T-helper 17 cell (primary cell): ENCODE results near the gene CYP4A22. TPM values are rescaled to one million over a fixed set of nuclear protein-coding genes. Genes with fewer than 3 reads are reported as not detected.

Experiments
- ATAC-seq: fragments of 150-1000 bp; cut with Tn5 transposase; 2 replicates; pipeline ENCODE4 v1.10.0; 2021; ENCODE audit warnings: mild to moderate bottlenecking, moderate library complexity
- DNase-seq, 3 donors: peaks; one replicate each; pipeline versions ENCODE4 v3.0.0 to v3.0.0-alpha.2; 2020 to 2021
- H3K9me3 ChIP-seq: one replicate; pipeline ENCODE4 v1.7.0; 2013; ENCODE audit warnings: low read length, mild to moderate bottlenecking; ENCODE audit not compliant: control insufficient read depth, poor library complexity, severe bottlenecking
- H3K27ac Mint-ChIP-seq: one replicate; pipeline ENCODE4 v1.8.0; 2022; ENCODE audit warnings: mild to moderate bottlenecking, moderate library complexity, mixed read lengths
- H3K27me3 Mint-ChIP-seq: one replicate; pipeline ENCODE4 v1.8.0; 2022; ENCODE audit warnings: mixed read lengths
- H3K36me3 Mint-ChIP-seq: one replicate; pipeline ENCODE4 v1.8.0; 2022; ENCODE audit warnings: low read depth, mixed read lengths
- H3K4me1 Mint-ChIP-seq: one replicate; pipeline ENCODE4 v1.8.0; 2022; ENCODE audit warnings: mild to moderate bottlenecking, mixed read lengths
- H3K4me3 Mint-ChIP-seq: one replicate; pipeline ENCODE4 v1.8.0; 2022; ENCODE audit warnings: mild to moderate bottlenecking, moderate library complexity, mixed read lengths
- total RNA-seq, 4 donors: library from RNA in 2 of 4; stranded (reverse) in 2 of 4; gene quantifications; one replicate each; pipeline ENCODE4 v1.2.3 and lab custom pipeline; 2022 to 2026

Gene CYP4A22
- total RNA-seq, 2 donors from 2014 or later, result not detected

GRCh38 chr1:47183308-47184089, 46.3 kb downstream of the CYP4A22 start:
- H3K36me3 Mint-ChIP-seq, result peaks cover 10% of the 10 kb centered on the region
- H3K27ac Mint-ChIP-seq, result no peak overlapping the region
- DNase-seq, result no peak
- no peak overlapping the region for H3K4me3 Mint-ChIP-seq
- peaks cover 12% of the 10 kb centered on the region for H3K4me1 Mint-ChIP-seq
- no peaks in the 10 kb centered on the region for H3K9me3 ChIP-seq
- H3K27me3 Mint-ChIP-seq, result peaks cover 54% of the 10 kb centered on the region
- ATAC-seq, result no peak

GRCh38 chr1:47184090-47184821, 47.0 kb downstream of the CYP4A22 start:
- H3K4me3 Mint-ChIP-seq, result no peak overlapping the region
- H3K4me1 Mint-ChIP-seq, result peaks cover 6% of the 10 kb centered on the region
- no peak overlapping the region for H3K27ac Mint-ChIP-seq
- ATAC-seq, result no peak
- DNase-seq, result no peak
- H3K9me3 ChIP-seq, result no peaks in the 10 kb centered on the region
- H3K27me3 Mint-ChIP-seq, result peaks cover 46% of the 10 kb centered on the region
- H3K36me3 Mint-ChIP-seq, result peaks cover 8% of the 10 kb centered on the region

GRCh38 chr1:47184822-47185677, 47.8 kb downstream of the CYP4A22 start:
- Mint-ChIP-seq H3K27me3 (peaks cover 38% of the 10 kb centered on the region), H3K4me3 (no peak overlapping the region), H3K36me3 (peaks cover 8% of the 10 kb centered on the region), H3K4me1 (peaks cover 3% of the 10 kb centered on the region), H3K27ac (peak overlapping the region; percentile 68)
- ATAC-seq, result no peak
- no peaks in the 10 kb centered on the region for H3K9me3 ChIP-seq
- DNase-seq, result no peak

- peaks cover 27% of the 10 kb centered on the region for H3K27me3 Mint-ChIP-seq
- no peak overlapping the region for H3K4me3 Mint-ChIP-seq
- DNase-seq (no peak), ATAC-seq (no peak)
- peaks cover 3% of the 10 kb centered on the region for H3K4me1 Mint-ChIP-seq
- H3K36me3 Mint-ChIP-seq, result peaks cover 3% of the 10 kb centered on the region
- H3K27ac Mint-ChIP-seq, result no peak overlapping the region
- no peaks in the 10 kb centered on the region for H3K9me3 ChIP-seq
Observed at GRCh38 chr1:47186267-47187185, 49.3 kb downstream of the CYP4A22 start.

- Mint-ChIP-seq H3K27me3 (peaks cover 26% of the 10 kb centered on the region), H3K4me1 (peaks cover 3% of the 10 kb centered on the region), H3K27ac (no peak overlapping the region), H3K36me3 (peaks cover 3% of the 10 kb centered on the region), H3K4me3 (no peak overlapping the region)
- DNase-seq (no peak), ATAC-seq (no peak)
- H3K9me3 ChIP-seq, result no peaks in the 10 kb centered on the region
Observed at GRCh38 chr1:47187231-47187925, 50.1 kb downstream of the CYP4A22 start.

- H3K27me3 Mint-ChIP-seq, result peaks cover 26% of the 10 kb centered on the region
- H3K36me3 Mint-ChIP-seq, result peaks cover 3% of the 10 kb centered on the region
- ATAC-seq (no peak), DNase-seq (no peak)
- no peaks in the 10 kb centered on the region for H3K9me3 ChIP-seq
- H3K4me3 Mint-ChIP-seq, result no peak overlapping the region
- H3K4me1 Mint-ChIP-seq, result peaks cover 5% of the 10 kb centered on the region
- no peak overlapping the region for H3K27ac Mint-ChIP-seq
Observed at GRCh38 chr1:47187926-47188250, 50.6 kb downstream of the CYP4A22 start.

GRCh38 chr1:47188791-47189785, 51.8 kb downstream of the CYP4A22 start:
- no peak overlapping the region for H3K4me3 Mint-ChIP-seq
- DNase-seq, result no peak
- H3K27me3 Mint-ChIP-seq, result peaks cover 24% of the 10 kb centered on the region
- peaks cover 6% of the 10 kb centered on the region for H3K36me3 Mint-ChIP-seq
- H3K9me3 ChIP-seq, result no peaks in the 10 kb centered on the region
- no peak for ATAC-seq
- H3K27ac Mint-ChIP-seq, result no peak overlapping the region
- H3K4me1 Mint-ChIP-seq, result peaks cover 9% of the 10 kb centered on the region

- H3K27ac Mint-ChIP-seq, result no peak within 1 kb of the TSS
Observed at GRCh38 chr1:47189844-47190508, 52.7 kb downstream of the CYP4A22 start, which contains the start of gene PDZK1IP1. Gene PDZK1IP1, minus strand, starts transcription at chr1:47190036. Its CDS starts 104 bp downstream, at chr1:47189932.

GRCh38 chr1:47190509-47190855, 53.2 kb downstream of the CYP4A22 start:
- no peaks in the 10 kb centered on the region for H3K9me3 ChIP-seq
- no peak for ATAC-seq
- Mint-ChIP-seq H3K36me3 (peaks cover 3% of the 10 kb centered on the region), H3K27ac (no peak overlapping the region), H3K27me3 (peaks cover 26% of the 10 kb centered on the region), H3K4me3 (no peak overlapping the region), H3K4me1 (peaks cover 9% of the 10 kb centered on the region)
- DNase-seq, result no peak

More at GRCh38 chr1:47189844-47190508, 52.7 kb downstream of the CYP4A22 start, which contains the start of gene PDZK1IP1:
- Mint-ChIP-seq H3K27me3 (peaks cover 27% of the 10 kb centered on the region), H3K4me3 (no peak within 1 kb of the TSS), H3K36me3 (peaks cover 3% of the 10 kb centered on the region), H3K4me1 (peaks cover 9% of the 10 kb centered on the region)
- ATAC-seq (no peak), DNase-seq (no peak)
- no peaks in the 10 kb centered on the region for H3K9me3 ChIP-seq

GRCh38 chr1:47190857-47191256, 53.6 kb downstream of the CYP4A22 start:
- H3K27ac Mint-ChIP-seq, result no peak overlapping the region
- peaks cover 3% of the 10 kb centered on the region for H3K36me3 Mint-ChIP-seq
- H3K27me3 Mint-ChIP-seq, result peaks cover 23% of the 10 kb centered on the region
- H3K9me3 ChIP-seq, result no peaks in the 10 kb centered on the region
- H3K4me3 Mint-ChIP-seq, result no peak overlapping the region
- ATAC-seq (no peak), DNase-seq (no peak)
- peaks cover 9% of the 10 kb centered on the region for H3K4me1 Mint-ChIP-seq
